ENCODE results near the gene BABAM1. TPM values are rescaled to one million over a fixed set of nuclear protein-coding genes. Genes with fewer than 3 reads are reported as not detected.
A peak's percentile ranks its signal among the peaks of the same experiment; 100 is the strongest.

The BABAM1 gene
- total and polyA plus RNA-seq, 2 donors (not counting 1 experiment from before 2014, with no cell fraction given), result 68.8 to 74.3 TPM

DNA sequence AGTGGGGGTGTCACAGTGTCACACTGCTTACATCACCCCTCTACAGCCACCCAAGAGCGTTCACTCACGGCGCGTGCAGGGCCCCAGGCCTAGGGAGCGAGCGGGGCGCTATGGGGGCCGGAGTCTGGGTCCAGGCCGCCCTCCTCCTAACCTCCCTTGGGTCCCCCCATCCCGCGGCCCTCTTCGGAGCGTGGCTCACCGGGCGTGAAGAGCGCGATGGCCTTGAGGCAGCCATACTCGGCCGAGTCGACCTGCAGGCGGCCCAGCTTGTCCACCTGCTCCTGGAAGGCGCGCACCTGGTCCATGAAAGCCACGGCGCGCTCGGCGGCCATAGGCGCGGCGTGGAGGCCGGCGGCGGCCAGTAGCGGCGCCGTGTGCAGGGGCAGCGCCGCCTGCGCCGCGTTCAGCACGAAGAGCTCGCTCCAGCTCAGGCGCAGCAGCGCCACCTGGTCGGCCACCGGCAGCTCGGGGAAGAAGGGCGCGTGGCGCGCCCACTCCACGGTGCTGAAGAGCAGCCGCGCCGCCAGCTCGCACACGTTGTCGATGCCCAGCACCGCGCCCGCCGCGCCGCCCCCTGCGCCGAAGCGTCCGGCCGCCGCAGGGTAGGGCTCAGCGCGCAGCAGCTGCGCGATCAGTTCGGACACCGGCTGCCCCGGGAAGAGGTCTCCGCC is 31.8 kb upstream of the BABAM1 start:
- peak overlapping the region; percentile 99 for H3K4me2 ChIP-seq (ENCODE audit: extremely low read depth, insufficient read depth, low read length)
- TF ChIP-seq, protein P1, sequence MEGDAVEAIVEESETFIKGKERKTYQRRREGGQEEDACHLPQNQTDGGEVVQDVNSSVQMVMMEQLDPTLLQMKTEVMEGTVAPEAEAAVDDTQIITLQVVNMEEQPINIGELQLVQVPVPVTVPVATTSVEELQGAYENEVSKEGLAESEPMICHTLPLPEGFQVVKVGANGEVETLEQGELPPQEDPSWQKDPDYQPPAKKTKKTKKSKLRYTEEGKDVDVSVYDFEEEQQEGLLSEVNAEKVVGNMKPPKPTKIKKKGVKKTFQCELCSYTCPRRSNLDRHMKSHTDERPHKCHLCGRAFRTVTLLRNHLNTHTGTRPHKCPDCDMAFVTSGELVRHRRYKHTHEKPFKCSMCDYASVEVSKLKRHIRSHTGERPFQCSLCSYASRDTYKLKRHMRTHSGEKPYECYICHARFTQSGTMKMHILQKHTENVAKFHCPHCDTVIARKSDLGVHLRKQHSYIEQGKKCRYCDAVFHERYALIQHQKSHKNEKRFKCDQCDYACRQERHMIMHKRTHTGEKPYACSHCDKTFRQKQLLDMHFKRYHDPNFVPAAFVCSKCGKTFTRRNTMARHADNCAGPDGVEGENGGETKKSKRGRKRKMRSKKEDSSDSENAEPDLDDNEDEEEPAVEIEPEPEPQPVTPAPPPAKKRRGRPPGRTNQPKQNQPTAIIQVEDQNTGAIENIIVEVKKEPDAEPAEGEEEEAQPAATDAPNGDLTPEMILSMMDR (conservative IDR thresholded peaks at IDR 0.05 in 1 of 2, IDR thresholded peaks at IDR 0.05 in 1 of 2; ENCODE audit: low read depth in 1 of 2, low read length in 2 of 2), result peak; percentile 31 to 43
- no peak for TF ChIP-seq EZH2 (IDR thresholded peaks at IDR 0.05; ENCODE audit: low read length, missing control alignments)
- no peaks in the 10 kb centered on the region for H4K20me1 ChIP-seq (ENCODE audit: control insufficient read depth, extremely low read depth, insufficient read depth, low read length)
- H3K4me3 ChIP-seq (replicated peaks in 1 of 4; ENCODE audit: control extremely low read depth in 1 of 4, insufficient read depth in 1 of 4, low read depth in 3 of 4, low read length in 4 of 4), result peak overlapping the region; percentile 60 to 66 (median 62)
- peak overlapping the region; percentile 27 for H3K27ac ChIP-seq (ENCODE audit: insufficient read depth, low read length)
- H3K4me1 ChIP-seq (ENCODE audit: control insufficient read depth, extremely low read depth, insufficient read depth, low read length), result peaks cover 9% of the 10 kb centered on the region
- no peaks in the 10 kb centered on the region for H3K27me3 ChIP-seq (ENCODE audit: control insufficient read depth, insufficient read depth, low read length)
- H2AFZ ChIP-seq (ENCODE audit: low read length), result no peak overlapping the region
- H3K9ac ChIP-seq (ENCODE audit: insufficient read depth, low read length), result peak overlapping the region; percentile 37
- peak; percentile 72 to 78 for DNase-seq (ENCODE audit: low read depth in 2 of 2)
- peaks cover 17% of the 10 kb centered on the region for H3K36me3 ChIP-seq (ENCODE audit: control insufficient read depth, insufficient read depth, low read length)
- peaks cover 13% of the 10 kb centered on the region for H3K79me2 ChIP-seq (ENCODE audit: control insufficient read depth, insufficient read depth, low read length)
- no peaks in the 10 kb centered on the region for H3K9me3 ChIP-seq (ENCODE audit: control insufficient read depth, insufficient read depth, low read depth, low read length)

DNA sequence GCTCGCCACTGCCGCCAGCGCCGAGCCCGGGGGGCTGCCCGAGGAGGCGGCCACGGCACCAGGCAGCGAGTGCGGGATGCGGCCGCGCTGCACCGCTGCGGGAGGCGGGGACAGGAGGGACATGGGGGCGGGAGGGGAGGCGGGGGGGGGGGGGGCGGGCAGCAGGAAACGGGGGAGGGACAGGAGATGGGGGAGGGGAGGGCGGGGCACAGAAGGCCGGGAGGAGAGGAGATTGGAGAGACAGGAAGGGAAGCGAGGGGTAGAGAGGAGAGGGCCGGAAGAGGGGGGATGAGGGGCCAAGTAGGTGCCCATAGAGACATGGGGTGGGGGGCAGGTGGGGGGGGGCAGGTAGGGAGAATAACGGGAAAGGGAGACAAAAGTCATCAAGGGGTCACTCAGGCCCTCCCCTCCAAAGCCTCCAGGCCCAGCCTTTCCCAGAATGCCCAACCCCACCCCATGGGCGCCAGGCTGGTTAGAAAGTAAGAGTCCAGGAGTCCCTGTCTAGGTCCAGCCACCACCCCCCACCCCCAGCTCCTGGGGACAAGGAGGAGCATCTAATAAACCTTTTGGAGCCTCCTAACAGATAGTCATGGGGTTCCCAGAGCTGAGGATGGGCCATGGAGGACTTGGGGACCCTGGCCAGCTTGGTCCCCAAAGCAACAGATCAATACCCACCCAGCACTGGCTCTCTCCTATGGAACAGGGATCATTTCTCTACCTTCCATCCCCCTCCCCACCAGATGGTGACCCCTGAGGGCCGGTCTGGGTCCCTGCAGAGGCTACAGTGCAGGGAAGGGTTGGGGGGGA is 31.1 kb upstream of the BABAM1 start:
- no peaks in the 10 kb centered on the region for H4K20me1 ChIP-seq (ENCODE audit: control insufficient read depth, extremely low read depth, insufficient read depth, low read length)
- H3K79me2 ChIP-seq (ENCODE audit: control insufficient read depth, insufficient read depth, low read length), result peaks cover 20% of the 10 kb centered on the region
- H3K27me3 ChIP-seq (ENCODE audit: control insufficient read depth, insufficient read depth, low read length), result no peaks in the 10 kb centered on the region
- peak overlapping the region; percentile 34 for H3K27ac ChIP-seq (ENCODE audit: insufficient read depth, low read length)
- no peak for TF ChIP-seq EZH2 (IDR thresholded peaks at IDR 0.05; ENCODE audit: low read length, missing control alignments)
- TF ChIP-seq, protein P1 (conservative IDR thresholded peaks at IDR 0.05 in 1 of 2, IDR thresholded peaks at IDR 0.05 in 1 of 2; ENCODE audit: low read depth in 1 of 2, low read length in 2 of 2), result no peak
- peak overlapping the region; percentile 99 for H3K4me2 ChIP-seq (ENCODE audit: extremely low read depth, insufficient read depth, low read length)
- no peaks in the 10 kb centered on the region for H3K9me3 ChIP-seq (ENCODE audit: control insufficient read depth, insufficient read depth, low read depth, low read length)
- H3K4me3 ChIP-seq (replicated peaks in 1 of 4; ENCODE audit: control extremely low read depth in 1 of 4, insufficient read depth in 1 of 4, low read depth in 3 of 4, low read length in 4 of 4), result peak overlapping the region in 2 of 4 experiments; percentile 60 to 61
- peaks cover 16% of the 10 kb centered on the region for H3K36me3 ChIP-seq (ENCODE audit: control insufficient read depth, insufficient read depth, low read length)
- peak; percentile 37 to 52 for DNase-seq (ENCODE audit: low read depth in 2 of 2)
- H3K9ac ChIP-seq (ENCODE audit: insufficient read depth, low read length), result peak overlapping the region; percentile 37
- H3K4me1 ChIP-seq (ENCODE audit: control insufficient read depth, extremely low read depth, insufficient read depth, low read length), result peaks cover 9% of the 10 kb centered on the region
- no peak overlapping the region for H2AFZ ChIP-seq (ENCODE audit: low read length)

DNA sequence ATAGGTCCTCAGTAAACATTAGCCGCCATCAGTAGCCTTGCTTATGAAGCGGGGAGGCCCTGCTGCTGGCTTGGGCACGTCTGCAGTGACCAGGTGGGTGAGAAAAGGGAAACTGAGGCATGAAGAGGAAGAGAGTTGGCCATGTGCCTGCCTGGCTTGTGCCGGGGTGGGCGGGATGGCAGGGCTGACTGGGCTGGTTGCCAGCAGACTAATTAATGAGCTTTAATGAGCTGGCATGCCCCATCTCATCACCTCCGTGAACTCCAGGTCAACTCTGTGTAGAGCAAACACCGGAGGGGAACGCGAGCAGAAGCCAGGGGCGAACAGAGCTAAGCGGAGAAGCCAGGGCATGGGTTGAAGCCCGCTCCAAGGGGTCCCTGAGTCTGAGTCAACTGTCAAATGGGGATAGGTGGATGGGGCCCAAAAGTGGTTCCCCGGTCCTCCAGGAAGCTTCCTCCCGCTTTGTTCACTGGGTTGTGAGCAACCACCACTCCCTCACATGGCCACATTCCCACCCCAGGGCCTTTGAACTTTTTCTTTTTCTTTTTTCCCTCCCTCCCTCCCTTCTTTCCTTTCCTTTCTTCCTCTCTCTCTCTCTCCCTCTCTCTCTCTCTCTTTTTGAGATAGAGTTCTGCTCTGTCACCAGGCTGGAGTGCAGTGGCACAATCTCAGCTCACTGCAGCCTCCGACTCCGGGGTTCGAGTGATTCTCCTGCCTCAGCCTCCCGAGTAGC is 30.3 kb upstream of the BABAM1 start:
- Histone ChIP-seq H3K27me3 (ENCODE audit: control insufficient read depth, insufficient read depth, low read length) (no peaks in the 10 kb centered on the region), H3K4me3 (replicated peaks in 1 of 4; ENCODE audit: control extremely low read depth in 1 of 4, insufficient read depth in 1 of 4, low read depth in 3 of 4, low read length in 4 of 4) (no peak overlapping the region), H3K79me2 (ENCODE audit: control insufficient read depth, insufficient read depth, low read length) (peaks cover 23% of the 10 kb centered on the region), H3K4me2 (ENCODE audit: extremely low read depth, insufficient read depth, low read length) (no peak overlapping the region), H3K36me3 (ENCODE audit: control insufficient read depth, insufficient read depth, low read length) (peaks cover 15% of the 10 kb centered on the region), H3K9me3 (ENCODE audit: control insufficient read depth, insufficient read depth, low read depth, low read length) (no peaks in the 10 kb centered on the region), H2AFZ (ENCODE audit: low read length) (no peak overlapping the region), H3K9ac (ENCODE audit: insufficient read depth, low read length) (no peak overlapping the region), H3K27ac (ENCODE audit: insufficient read depth, low read length) (no peak overlapping the region), H3K4me1 (ENCODE audit: control insufficient read depth, extremely low read depth, insufficient read depth, low read length) (peaks cover 9% of the 10 kb centered on the region), H4K20me1 (ENCODE audit: control insufficient read depth, extremely low read depth, insufficient read depth, low read length) (no peaks in the 10 kb centered on the region)
- TF ChIP-seq, protein P1 (conservative IDR thresholded peaks at IDR 0.05 in 1 of 2, IDR thresholded peaks at IDR 0.05 in 1 of 2; ENCODE audit: low read depth in 1 of 2, low read length in 2 of 2), result no peak
- no peak for TF ChIP-seq EZH2 (IDR thresholded peaks at IDR 0.05; ENCODE audit: low read length, missing control alignments)
- DNase-seq (ENCODE audit: low read depth in 2 of 2), result no peak
